ACHN (cell line): ENCODE measurements around the gene PAPPA.
A peak's percentile ranks its signal among the peaks of the same experiment; 100 is the strongest.

Experiments
- DNase-seq: peaks from one replicate; pipeline ENCODE4 v3.0.0-alpha.2; 2015
- in situ Hi-C: cut with HindIII; loops from 2 replicates; pipeline ENCODE4 v1.10.0; 2017; ENCODE audit warnings: low sequenced_read_pairs, low pct_ligation_motif_present, low pct_unique_long_range_greater_than_20kb

PAPPA gene

DNA sequence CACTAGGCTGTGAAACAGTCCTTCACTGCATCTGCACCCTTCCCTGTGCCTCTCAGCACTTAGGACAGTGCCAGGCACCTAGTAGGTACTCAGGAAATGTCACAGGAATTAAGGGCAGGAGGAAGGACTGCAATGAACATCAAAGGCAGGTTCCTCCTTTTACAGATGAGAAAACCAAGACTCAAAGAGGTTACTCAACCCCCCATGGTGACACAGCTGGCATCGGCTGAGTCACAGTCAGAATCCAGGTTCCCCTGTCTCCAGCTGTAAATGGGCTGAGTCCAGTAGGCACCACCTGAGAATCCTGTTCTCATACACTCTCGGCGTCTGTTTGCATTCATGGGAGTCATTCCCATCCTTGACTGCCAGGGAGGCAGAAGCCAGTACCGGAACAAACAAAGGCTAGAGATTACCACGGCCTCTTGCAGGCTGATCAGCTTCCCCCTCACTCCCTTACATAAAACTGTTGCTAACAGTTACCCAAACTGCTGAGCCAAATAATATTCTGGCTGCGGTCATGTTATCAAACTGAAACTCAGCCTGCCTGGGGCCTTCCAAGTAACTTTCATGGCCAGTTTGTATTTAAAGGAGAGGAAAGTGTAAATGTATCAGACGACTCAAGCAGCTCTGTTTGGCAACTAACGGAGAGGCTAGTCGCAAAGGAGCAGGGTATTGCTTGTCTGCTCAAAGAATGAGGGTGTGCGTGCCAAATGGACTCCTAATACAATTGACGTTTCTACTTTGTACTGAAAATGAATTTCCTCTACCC is 201.7 kb downstream of the PAPPA start:
- no peak for DNase-seq
- in situ Hi-C loops: no loop called here

DNA sequence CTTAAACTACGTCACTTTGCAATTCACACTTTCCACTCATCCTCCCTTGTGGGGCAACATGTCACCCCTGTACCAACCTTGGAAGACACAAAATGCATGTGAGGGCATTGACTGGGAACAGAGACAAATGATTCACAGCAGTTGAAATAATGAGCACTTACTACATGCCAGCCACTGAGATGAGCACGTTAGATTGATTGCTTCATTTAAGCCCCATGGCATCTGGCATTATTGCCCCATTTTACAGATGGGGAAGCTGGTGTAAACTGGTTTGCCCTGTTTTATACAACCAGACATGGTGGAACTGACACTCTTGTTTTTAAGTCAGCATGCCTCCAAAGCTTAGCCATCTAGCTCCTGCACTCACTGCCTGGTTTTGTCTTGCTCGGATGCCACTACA is 204.7 kb downstream of the PAPPA start:
- in situ Hi-C loops: no loop called here
- no peak for DNase-seq

- DNase-seq: no peak
- in situ Hi-C loops: no loop called here
Measured at GRCh38 chr9:116360016-116360415, 206.4 kb downstream of the PAPPA start.

DNA sequence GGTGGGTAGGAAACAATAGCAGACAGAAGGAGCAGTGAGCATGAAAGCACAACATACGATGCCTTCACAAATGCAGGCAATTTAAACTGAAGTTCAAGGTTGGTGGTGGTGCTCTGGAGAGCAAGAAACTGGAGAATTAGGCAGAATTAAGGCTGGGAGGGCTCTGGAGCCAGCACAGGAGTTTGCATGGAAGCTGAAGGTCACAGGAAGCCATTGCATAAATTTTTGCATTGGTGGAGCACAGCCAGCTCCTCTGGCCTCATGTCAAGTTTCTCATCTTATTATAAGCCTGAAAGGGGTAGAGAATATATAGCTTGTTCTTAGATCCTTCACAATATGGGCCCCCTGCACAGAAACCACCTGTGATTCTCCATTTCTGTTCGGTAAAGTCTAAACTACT is 207.4 kb downstream of the PAPPA start:
- in situ Hi-C loops: no loop called here
- no peak for DNase-seq

- no peak for DNase-seq
- in situ Hi-C loops: no loop called here
Measured at GRCh38 chr9:116361547-116361946, 208.0 kb downstream of the PAPPA start.

- in situ Hi-C loops: no loop called here
- no peak for DNase-seq
Measured at GRCh38 chr9:116362493-116362892, 208.9 kb downstream of the PAPPA start.

GRCh38 chr9:116365056-116365471 is 211.5 kb downstream of the PAPPA start:
- DNase-seq: peak; percentile 68
- in situ Hi-C loops: no loop called here

DNA sequence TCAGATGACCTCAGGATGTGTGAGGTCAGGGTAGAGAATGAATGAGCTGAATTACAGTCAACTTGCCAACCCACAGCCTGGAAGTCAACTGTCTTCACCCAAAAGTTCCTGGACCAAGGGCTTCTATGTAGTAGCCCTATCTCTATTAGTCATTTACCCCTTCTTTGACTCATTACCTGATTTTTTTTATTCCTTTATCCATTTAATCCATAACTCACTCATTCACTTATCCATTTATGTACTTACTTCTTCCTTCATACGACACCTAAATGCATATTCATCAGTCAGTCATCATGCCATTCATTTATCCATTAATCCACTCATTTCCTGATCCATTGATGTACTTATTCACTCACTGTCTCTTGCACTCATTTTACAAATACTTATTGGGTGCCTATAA is 212.7 kb downstream of the PAPPA start:
- no peak for DNase-seq
- in situ Hi-C loops: no loop called here

DNA sequence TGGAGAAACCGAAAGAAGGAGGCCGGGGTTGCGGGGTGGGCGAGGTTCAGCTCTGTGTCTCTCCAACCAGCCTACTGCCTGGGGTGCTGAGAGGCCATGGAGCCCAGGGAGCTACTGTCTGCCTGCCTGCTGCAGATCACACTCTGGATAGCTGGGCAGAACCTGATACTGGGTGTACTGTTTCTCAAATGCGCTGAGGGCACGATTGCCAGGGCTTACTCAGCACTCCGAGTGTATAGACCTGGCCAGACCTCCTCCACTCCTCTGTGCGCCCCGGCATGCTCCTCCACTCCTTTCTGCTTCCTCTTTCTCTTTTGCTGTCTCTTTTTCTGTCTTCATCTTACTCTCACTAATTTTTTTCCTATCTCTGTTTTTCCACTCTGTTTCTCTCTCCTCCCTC is 215.1 kb downstream of the PAPPA start:
- DNase-seq: no peak
- in situ Hi-C loops: no loop called here

DNA sequence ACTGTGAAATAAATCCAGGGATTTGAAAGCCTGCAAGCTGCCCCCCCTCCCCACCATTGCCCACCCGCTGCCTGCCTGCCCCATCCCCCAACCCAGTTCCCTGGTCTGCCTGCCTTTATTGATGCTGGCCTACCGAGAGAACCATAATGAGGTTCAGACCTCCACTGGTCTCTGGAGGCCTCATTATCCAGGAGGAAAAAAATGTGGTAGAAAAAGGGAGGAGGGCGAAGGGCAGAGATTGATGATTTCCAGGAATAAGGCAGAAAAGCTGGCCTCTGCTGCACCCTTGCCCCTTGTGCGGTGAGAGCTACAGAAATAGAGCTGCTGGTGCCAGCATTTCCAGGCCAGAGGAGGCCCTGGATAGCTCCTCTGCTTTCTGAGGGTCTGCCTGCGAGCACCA is 216.1 kb downstream of the PAPPA start:
- DNase-seq: no peak
- in situ Hi-C loops: no loop called here

DNA sequence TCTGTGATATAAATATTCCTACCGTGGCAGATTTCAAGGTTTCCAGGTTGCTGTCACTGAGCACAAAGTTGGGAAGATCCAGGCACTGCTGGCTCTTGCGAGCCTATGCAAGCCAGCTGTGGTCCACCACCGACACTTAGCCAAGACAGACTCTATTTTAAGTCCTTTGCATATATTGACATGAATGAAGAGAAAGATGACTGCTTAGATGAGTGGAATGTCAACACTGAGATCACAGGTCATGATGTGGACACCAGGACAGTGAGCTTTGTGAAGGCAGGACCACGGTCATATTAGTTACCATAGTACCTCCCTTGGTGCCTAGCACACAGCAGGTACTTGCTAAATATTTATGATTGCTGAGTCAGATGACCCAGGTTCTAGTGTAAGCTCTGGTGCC is 217.0 kb downstream of the PAPPA start:
- in situ Hi-C loops: no loop called here
- DNase-seq: no peak

GRCh38 chr9:116372081-116372673 is 218.6 kb downstream of the PAPPA start:
- in situ Hi-C loops: no loop called here
- no peak for DNase-seq

- in situ Hi-C loops: no loop called here
- DNase-seq: no peak
Measured at GRCh38 chr9:116372786-116373185, 219.2 kb downstream of the PAPPA start.

DNA sequence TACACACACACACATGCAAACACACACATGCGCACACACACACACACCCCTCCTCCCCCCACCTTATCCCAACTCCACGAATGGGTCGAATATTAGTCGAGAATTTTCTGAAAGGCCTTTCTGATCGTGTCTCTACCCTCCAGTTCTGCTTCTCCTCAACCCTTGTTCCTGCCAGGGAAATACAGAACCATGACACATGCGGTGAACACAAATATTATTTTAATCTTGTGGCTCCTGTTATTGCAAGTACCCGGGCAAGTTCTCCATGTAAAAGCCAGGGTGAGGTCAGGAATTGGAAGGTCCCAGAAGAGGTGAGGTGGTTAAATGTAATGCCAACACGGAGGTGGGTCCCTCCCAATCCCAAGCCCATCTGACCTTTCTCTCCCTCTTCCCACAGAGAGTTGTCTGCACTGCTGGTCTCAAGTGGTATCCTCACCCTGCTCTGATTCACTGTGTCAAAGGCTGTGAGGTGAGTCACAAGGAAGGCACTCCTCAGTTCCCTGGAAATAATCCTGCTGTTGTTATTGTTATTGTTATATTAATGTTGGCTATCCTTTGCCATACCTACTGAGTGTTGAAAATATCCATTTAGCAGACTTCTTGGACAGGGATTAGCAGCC is 223.7 kb downstream of the PAPPA start:
- in situ Hi-C loops: no loop called here
- peak; percentile 82 for DNase-seq

- in situ Hi-C loops: no loop called here
- DNase-seq: no peak
Measured at GRCh38 chr9:116378873-116379272, 225.3 kb downstream of the PAPPA start.

- in situ Hi-C loops: no loop called here
- no peak for DNase-seq
Measured at GRCh38 chr9:116379821-116380220, 226.2 kb downstream of the PAPPA start.

GRCh38 chr9:116380496-116380995 is 227.0 kb downstream of the PAPPA start:
- no peak for DNase-seq
- in situ Hi-C loops: no loop called here

- in situ Hi-C loops: no loop called here
- DNase-seq: no peak
Measured at GRCh38 chr9:116381350-116381749, 227.8 kb downstream of the PAPPA start.

GRCh38 chr9:116382053-116382452 is 228.5 kb downstream of the PAPPA start:
- in situ Hi-C loops: no loop called here
- no peak for DNase-seq

DNA sequence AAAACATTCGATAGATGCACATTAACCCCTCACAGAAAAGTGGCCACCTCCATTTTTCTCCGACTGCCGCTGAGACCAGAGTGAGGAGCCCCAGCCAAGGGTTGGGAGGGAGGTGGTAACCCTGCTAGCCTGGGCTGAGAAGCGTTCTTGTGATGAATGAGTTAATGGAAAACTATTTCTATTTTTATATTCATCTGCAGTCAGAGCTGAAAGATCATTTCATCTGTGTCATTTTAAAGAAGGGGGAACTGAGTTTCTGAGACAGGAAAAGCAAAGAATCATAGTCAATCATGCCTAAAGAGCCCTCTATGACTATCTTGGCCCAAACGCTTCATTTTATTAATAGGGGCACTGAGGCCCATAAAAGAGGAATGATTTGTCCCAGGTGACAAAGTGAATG is 229.5 kb downstream of the PAPPA start:
- DNase-seq: no peak
- in situ Hi-C loops: no loop called here
